ENCODE measurements around the gene RFNG.

The RFNG gene

GRCh38 chr17:82082456-82082855 lies 30.8 kb upstream of the RFNG start:
- H3K27me3 ChIP-seq (replicated peaks): no peaks in the 10 kb centered on the region
- in situ Hi-C loops (cut with HindIII; ENCODE audit: low pct_ligation_motif_present, low sequenced_read_pairs): no loop called here
- no peak overlapping the region for H3K4me3 ChIP-seq (ENCODE audit: low read depth, low read length)
- H3K27ac ChIP-seq: no peak overlapping the region
- H3K36me3 ChIP-seq (replicated peaks): peaks cover 93% of the 10 kb centered on the region
- no peak for TF ChIP-seq CTCF (IDR thresholded peaks at IDR 0.05; ENCODE audit: low read depth, low read length, missing control alignments)
- DNase-seq: no peak

- H3K27ac ChIP-seq: no peak overlapping the region
- H3K27me3 ChIP-seq (replicated peaks): no peaks in the 10 kb centered on the region
- no peak for TF ChIP-seq CTCF (IDR thresholded peaks at IDR 0.05; ENCODE audit: low read depth, low read length, missing control alignments)
- in situ Hi-C loops (cut with HindIII; ENCODE audit: low pct_ligation_motif_present, low sequenced_read_pairs): no loop called here
- DNase-seq: no peak
- H3K4me3 ChIP-seq (ENCODE audit: low read depth, low read length): no peak overlapping the region
- H3K36me3 ChIP-seq (replicated peaks): peaks cover 91% of the 10 kb centered on the region
Measured at GRCh38 chr17:82081966-82082365, 30.4 kb upstream of the RFNG start.

- in situ Hi-C loops (cut with HindIII; ENCODE audit: low pct_ligation_motif_present, low sequenced_read_pairs): no loop called here
- no peak overlapping the region for H3K27ac ChIP-seq
- TF ChIP-seq CTCF (IDR thresholded peaks at IDR 0.05; ENCODE audit: low read depth, low read length, missing control alignments): no peak
- no peak for DNase-seq
- H3K36me3 ChIP-seq (replicated peaks): peaks cover 91% of the 10 kb centered on the region
- no peak overlapping the region for H3K4me3 ChIP-seq (ENCODE audit: low read depth, low read length)
- no peaks in the 10 kb centered on the region for H3K27me3 ChIP-seq (replicated peaks)
Measured at GRCh38 chr17:82081546-82081945, 29.9 kb upstream of the RFNG start.

GRCh38 chr17:82080789-82081464 lies 29.3 kb upstream of the RFNG start:
- in situ Hi-C loops (cut with HindIII; ENCODE audit: low pct_ligation_motif_present, low sequenced_read_pairs): no loop called here
- peaks cover 87% of the 10 kb centered on the region for H3K36me3 ChIP-seq (replicated peaks)
- no peak for TF ChIP-seq CTCF (IDR thresholded peaks at IDR 0.05; ENCODE audit: low read depth, low read length, missing control alignments)
- H3K27me3 ChIP-seq (replicated peaks): no peaks in the 10 kb centered on the region
- no peak overlapping the region for H3K4me3 ChIP-seq (ENCODE audit: low read depth, low read length)
- no peak for DNase-seq
- H3K27ac ChIP-seq: no peak overlapping the region

GRCh38 chr17:82080048-82080788 lies 28.6 kb upstream of the RFNG start:
- Histone ChIP-seq H3K27me3 (replicated peaks) (no peaks in the 10 kb centered on the region), H3K36me3 (replicated peaks) (peaks cover 80% of the 10 kb centered on the region), H3K4me3 (ENCODE audit: low read depth, low read length) (no peak overlapping the region), H3K27ac (no peak overlapping the region)
- in situ Hi-C loops (cut with HindIII; ENCODE audit: low pct_ligation_motif_present, low sequenced_read_pairs): no loop called here
- no peak for TF ChIP-seq CTCF (IDR thresholded peaks at IDR 0.05; ENCODE audit: low read depth, low read length, missing control alignments)
- DNase-seq: no peak

Data from brain microvascular endothelial cell (primary cell).